ENCODE results near the gene IRAK1.
"Not testable (repeated sequence)": the region's sequence is repeated elsewhere in the genome, so short reads cannot be mapped to it uniquely, and the experiment has no call there.

IRAK1 gene

DNA sequence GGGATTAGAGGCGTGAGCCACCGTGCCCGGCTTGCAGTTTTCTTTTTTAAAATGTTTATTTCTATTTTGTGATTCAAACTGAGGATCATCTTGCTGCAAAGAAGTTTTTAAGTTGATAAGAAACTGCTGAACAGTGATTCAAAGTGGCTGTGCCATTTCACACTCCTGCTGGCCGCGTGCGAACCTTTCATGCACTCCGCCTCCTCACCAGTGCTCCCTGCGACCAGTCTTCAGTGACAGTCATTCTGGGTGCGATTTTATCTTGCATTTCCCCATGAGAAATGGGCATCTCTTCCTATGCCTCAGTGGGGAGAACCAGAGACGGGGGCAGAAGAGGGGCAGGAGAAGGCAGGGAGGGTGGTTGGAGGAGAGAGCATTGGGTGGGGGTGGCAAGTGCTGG, 25.7 kb downstream of the IRAK1 start:
- DNase-seq, result no peak

DNA sequence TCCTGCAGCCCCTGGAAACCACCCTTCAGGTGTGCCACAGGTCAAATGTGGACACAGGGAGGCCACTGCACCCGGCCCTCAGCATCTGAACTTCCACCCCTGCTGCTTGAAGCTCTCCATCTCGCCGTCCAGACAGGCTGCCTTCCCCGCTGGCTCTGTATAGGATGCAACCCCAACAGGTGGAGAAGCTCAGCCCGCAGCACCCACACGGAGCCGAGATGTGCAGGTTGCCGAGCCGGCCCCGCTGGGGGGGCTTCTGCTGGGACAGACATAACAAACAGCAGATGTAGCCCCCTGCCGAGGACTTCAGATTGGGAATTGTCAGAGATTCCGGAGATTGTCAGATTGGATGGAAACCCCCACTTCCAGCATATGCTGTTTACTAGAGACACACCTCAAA, 26.6 kb downstream of the IRAK1 start:
- peak; percentile 84 for DNase-seq

- DNase-seq, result no peak
These were observed 27.5 kb downstream of the IRAK1 start for GRCh38 chrX:153992180-153992579.

DNA sequence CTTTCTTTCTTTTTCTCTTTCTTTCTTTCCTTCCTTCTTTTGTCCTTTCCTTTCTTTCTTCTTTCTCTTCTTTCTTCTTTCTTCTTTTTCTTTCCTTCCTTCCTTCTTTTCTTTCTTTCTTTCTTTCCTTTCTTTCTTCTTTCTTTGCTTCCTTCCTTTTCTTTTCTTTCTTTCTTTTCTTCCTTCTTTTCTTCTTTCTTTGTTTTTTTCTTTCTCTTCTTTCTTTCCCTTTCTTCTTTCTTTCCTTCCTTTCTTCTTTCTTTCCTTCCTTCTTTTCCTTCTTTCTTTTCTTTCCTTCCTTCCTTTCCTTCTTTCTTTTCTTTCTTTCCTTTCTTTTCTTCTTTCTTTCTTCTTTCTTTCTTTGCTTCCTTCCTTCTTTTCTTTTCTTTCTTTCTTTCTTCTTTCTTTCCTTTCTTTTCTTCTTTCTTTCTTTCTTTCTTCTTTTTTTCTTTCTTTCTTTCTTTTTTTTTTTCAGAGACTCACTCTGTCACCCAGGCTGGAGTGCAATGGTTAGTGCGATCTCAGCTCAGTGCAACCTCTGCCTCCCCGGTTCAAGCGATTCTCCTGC, 28.6 kb downstream of the IRAK1 start:
- DNase-seq, result no peak

- no peak for DNase-seq
These were observed 29.6 kb downstream of the IRAK1 start for GRCh38 chrX:153989973-153990655.

DNA sequence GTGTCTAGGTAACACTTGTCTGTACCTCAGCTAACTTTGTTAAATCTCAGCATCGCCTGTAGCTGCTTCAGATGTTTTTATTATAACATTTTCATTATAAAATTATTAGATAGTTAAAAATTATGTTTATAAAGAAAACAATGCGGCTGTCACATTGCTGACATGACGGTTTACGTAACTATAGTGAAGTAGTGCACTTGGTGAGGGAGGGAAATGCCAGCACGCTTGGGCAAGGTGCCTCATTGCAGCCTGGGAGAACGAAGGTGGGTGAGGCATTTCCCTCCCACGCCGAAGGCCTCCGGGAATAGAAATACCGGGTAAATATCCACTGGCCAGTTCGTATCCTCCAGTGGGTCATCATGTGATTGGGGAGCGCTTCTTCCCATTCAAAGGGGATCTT, 31.2 kb downstream of the IRAK1 start:
- no peak for DNase-seq

DNA sequence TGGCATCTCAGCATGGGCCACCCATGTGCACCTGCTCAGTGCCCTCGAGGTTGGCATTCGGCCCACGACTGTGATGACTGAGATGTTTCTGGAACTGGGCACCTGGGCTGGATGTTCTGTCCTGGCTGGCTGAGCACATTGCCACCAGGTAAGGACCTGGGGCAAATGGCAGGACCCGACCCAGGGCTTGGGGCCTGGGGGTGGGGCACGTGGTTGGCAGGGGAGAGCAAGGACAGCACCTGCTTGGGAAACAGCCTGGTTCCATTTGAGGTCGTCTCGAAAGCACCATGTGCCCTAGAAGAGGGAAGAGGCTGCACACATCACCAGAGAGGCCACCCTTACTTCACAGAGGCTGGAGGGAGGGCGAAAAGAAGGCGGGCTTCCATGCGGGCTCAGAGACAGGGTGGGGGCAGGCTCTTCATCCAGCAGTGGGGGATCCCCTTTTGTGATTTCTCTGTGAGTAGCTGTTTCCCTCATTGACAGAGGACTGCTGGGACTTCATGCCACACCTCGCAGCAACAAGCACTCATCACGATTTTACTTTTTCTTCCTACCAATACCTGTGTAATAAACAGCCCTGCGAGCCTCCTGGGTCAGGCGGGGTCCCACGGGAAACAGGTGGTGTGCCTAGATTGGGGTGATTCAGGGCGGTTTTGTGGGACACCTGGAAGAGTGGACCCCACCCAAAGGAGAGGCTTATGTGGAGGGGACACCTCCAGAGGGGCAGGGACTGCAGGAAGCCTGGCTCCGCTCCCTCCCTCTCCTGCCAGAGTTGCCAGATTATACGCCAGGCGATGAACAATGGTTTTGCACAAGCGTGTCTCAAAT, 35.1 kb downstream of the IRAK1 start:
- DNase-seq, result no peak

DNA sequence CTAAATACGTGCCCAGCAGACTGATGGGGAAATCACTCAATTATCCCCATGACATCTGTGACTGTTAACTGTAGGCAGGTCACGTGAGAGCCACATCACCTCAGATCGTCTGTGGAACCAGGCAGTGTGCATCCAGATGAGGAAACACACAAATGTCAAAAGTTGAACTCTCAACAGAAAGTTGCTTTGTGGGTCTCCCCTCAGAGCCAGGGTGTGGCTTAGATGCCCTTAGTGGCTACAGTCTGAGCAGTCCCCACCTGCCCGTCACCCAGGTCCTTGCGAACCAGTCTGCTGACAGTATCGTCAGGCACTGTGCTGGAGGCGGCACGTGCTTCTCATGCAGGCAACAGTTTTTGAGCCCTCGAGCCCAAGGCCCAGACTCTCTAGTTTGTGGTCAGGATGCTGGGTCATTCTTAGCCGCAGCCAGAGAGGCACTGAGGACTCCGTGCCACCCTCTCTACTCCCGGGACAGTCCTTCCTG, 36.3 kb downstream of the IRAK1 start:
- no peak for DNase-seq

DNA sequence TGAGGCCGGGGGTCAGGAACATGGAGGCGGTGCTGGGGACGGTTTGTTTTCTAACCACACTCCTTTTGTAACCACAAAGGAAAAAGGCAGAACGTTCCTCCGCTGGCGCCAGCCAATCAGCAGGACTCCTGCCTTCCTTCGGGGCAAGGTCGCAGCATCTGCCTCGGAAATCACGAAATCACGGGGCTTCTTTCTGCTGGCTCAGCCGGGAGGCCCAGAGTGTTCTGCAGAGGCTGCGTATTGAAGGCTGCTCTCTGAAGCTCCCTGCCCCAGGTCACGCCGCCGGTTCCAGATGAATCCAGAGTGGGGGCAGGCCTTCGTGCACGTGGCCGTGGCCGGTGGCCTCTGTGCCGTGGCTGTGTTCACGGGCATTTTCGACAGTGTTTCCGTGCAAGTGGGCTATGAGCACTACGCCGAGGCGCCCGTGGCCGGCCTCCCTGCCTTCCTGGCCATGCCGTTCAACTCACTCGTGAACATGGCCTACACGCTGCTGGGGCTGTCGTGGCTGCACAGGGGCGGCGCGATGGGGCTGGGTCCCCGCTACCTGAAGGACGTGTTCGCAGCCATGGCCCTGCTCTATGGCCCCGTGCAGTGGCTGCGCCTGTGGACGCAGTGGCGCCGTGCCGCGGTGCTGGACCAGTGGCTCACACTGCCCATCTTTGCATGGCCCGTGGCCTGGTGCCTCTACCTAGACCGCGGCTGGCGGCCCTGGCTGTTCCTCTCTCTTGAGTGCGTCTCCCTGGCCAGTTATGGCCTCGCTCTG, 37.8 kb downstream of the IRAK1 start:
- no peak for DNase-seq

GRCh38 chrX:153981231-153981630, 38.5 kb downstream of the IRAK1 start:
- DNase-seq, result no peak

GRCh38 chrX:153980394-153980793, 39.3 kb downstream of the IRAK1 start:
- DNase-seq, result not testable (repeated sequence)

GRCh38 chrX:153974726-153975286, 44.9 kb downstream of the IRAK1 start:
- DNase-seq, result no peak

- no peak for DNase-seq
These were observed 45.5 kb downstream of the IRAK1 start for GRCh38 chrX:153974003-153974725.

DNA sequence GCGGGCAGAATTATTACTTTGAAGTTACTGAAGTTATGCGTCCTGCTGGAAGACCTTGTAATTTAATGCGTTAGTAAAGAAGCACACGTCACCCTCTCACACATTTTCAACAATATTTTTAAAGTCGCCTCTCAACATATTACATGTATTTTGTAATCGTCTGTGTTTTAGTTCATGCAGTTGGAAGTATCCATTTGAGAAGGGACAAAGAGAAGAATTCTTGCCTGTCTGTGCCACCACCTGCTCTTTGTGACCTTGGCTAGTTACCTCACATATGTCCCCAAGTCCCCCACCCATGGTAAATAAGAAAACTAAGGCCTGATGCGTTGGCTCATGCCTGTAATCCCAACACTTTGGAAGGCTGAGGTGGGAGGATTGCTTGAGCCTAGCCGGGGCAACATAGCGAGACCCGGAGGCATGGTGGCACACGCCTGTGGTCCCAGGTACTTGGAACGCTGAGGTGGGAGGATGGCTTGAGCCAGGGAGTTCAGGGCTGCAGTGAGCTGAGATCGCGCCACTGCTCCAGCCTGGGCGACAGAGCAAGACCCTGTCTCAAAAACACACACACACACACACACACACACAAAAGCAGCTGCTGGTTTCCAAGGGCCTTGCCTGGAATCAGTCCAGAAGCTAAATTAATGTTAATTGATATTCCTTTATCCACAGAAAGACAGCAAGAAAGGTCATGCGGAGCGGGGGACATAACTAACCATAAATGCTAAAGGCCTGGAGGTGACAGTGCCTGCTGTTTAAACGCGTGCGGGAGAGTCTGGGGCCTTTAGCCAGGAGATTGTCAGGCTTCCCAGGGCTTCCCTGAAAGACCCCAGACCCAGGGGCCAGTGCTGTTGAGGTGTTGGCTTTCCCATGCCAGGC, 46.3 kb downstream of the IRAK1 start:
- DNase-seq, result no peak

DNA sequence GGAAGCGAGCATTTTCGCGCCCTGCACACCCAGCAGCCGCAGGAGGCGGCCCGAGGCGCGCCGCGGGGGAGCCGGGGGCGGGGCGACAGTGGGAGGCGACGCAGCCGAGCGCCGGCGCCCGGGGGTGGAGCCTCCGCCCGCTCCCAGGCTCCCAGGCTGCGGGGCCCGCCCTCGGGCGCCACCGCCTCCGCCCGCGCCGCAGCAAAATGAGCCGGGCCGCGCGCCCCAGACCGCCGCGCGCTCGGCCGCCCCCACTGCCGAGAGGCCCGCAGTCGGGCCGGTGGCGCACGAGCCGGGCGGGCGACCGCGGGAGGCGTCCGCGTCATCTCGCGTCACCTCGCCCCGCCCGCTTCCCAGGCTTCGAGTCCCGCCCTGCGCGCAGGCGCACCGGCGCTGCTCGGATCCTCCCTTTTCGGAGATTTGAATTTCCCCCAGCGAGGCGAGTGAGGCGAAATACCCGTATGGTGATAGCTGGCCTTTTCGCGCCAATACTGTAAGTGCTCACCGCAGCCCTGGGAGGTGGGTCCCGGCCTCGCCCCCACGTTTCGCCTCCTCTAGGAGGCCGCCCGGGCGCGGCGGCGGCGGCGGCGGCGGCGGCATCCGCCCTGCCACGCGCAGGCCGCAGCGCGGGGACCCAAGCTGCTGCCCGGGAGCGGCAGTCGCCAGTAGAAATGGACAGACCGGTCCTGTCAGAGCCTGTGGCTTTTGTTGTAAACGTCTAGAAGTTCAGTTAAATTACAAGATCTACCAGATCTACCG, 47.2 kb downstream of the IRAK1 start, which contains the start of gene TMEM187:
TSS of gene TMEM187 (plus strand) at position 387 of the 759 bp plus-strand sequence. CDS start 9,309 bp downstream, outside the sequence.
- DNase-seq, result peak; percentile 86

DNA sequence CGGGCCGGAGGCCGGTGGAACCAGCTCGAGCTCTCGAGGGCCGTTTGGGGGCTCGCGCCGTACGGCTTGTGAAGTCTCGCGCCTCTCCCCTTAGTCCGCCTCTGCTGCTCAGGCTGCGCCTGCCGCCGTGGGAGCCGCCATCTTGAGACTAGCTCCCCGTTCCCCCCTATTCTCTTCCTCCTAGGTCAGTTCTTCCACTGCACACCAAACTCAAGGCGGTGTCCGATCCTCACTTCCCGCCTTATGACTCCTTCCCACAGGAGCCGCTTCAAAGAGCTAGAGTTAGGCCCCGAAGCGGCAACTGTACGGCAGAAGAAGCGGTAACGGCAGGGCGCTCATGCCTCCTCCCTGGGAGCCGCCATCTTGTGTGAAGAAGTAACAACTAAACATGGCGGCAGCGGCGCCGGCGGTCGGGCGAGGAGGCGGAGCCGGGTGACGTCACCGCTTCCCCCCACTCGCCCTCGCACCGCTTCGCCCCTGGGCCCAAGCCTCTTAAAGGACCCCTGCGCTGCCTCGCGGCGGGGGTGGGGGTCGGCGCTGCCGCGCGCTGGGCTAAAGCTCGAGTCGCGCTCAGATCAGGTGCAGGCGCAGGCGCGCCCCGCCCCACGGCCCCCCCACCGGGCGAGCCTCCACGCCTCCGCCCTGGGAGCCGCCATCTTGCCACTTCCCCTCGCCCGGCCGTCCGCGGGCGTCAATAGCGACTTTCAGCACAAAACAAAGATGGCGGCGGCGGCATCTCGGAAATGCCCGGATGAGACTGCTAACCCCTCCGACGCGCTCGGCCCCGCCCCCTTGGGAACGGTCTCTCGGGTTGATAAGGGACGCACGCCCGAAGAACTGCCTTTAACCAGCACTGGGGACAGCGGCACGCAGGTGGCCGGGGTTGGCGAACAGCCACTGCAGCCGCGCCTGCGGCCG, 48.0 kb downstream of the IRAK1 start, which contains the start of gene HCFC1:
TSS of gene HCFC1 (minus strand) at position 369 of the 918 bp plus-strand sequence. CDS start 978 bp downstream, outside the sequence.
- peak; percentile 91 for DNase-seq

GRCh38 chrX:153971124-153971449, 48.6 kb downstream of the IRAK1 start:
- DNase-seq, result peak; percentile 60

GRCh38 chrX:153970357-153971123, 49.2 kb downstream of the IRAK1 start:
- peak; percentile 77 for DNase-seq
